GM12801 (cell line): ENCODE data around the gene SPTBN1.

ENCODE experiments used
- CTCF ChIP-seq: IDR thresholded peaks from one replicate; pipeline ENCODE4 v1.5.1; 2011; ENCODE audit warnings: control low read depth; ENCODE audit not compliant: insufficient read length; ENCODE audit errors: extremely low read depth

SPTBN1 gene

GRCh38 chr2:54446625-54447024 lies 9.5 kb upstream of the SPTBN1 start:
- TF ChIP-seq CTCF = no peak

- no peak for TF ChIP-seq CTCF
These were observed 1.5 kb upstream of the SPTBN1 start for GRCh38 chr2:54454548-54455130.

GRCh38 chr2:54455131-54455562 lies 980 bp upstream of the SPTBN1 start:
- no peak for TF ChIP-seq CTCF

GRCh38 chr2:54456362-54456611 lies 160 bp downstream of the SPTBN1 start:
- no peak for TF ChIP-seq CTCF

GRCh38 chr2:54456612-54457322 lies 640 bp downstream of the SPTBN1 start:
- no peak for TF ChIP-seq CTCF

GRCh38 chr2:54457323-54458023 lies 1.3 kb downstream of the SPTBN1 start:
- no peak for TF ChIP-seq CTCF

- TF ChIP-seq CTCF = no peak
These were observed 2.9 kb downstream of the SPTBN1 start for GRCh38 chr2:54459037-54459441.
